ENCODE data around the gene CLBA1. TPM values are rescaled to one million over a fixed set of nuclear protein-coding genes. Genes with fewer than 3 reads are reported as not detected.

CLBA1 gene
- polyA plus RNA-seq, 1 of the 3 experiments (the other 2 are of a cell fraction): 18.5 TPM

DNA sequence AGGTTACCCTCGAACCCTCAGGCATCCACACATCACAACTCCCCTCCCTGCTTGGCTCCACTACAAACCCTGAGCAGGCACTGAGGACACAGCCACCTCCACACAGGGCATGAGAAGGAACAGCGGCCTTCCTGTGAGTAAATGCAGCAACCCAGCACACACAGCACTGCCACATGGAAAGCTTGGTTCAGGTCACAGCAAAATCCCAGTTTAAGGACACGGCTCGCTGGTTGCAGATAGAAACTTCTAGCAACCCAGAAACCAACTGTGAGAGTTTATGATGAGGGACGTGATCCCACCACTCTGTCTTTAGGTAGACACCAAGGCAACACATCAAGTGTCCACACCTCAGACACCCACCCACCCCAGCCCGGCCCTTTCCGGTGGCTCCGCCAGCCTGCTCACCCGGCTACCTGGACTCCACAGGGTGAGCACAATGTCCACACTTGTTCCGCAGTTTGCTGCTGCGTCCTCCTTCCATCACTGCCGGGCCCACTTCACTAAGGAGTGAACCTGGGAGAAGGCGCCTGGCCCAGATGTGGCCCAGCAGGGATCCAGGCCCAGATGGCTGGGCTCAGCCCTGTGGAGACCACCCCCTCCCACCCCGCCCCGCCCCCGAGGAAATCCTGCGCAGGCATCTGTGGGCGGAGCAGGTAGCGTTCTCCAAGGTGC lies 22.1 kb downstream of the CLBA1 start:
- Histone ChIP-seq H3K27ac (ENCODE audit: low read depth in 2 of 2, low read length in 1 of 2) (no peak overlapping the region), H3K4me1 (ENCODE audit: control insufficient read depth in 1 of 2, insufficient read depth in 2 of 2, low read depth in 1 of 2, low read length in 1 of 2) (peaks cover 0 to 19% of the 10 kb centered on the region in 2 experiments; a peak in 1 of 4 replicates), H3K4me3 (ENCODE audit: low read depth in 2 of 2, low read length in 1 of 2) (no peak overlapping the region), H4K20me1 (ENCODE audit: insufficient read depth) (peaks cover 66% of the 10 kb centered on the region), H3K9me2 (no peaks in the 10 kb centered on the region), H3K79me2 (ENCODE audit: insufficient read depth) (peaks cover 92% of the 10 kb centered on the region), H3K27me3 (ENCODE audit: insufficient read depth) (no peaks in the 10 kb centered on the region), H3K9me3 (no peaks in the 10 kb centered on the region), H3K36me3 (replicated peaks in 1 of 2; ENCODE audit: control insufficient read depth in 1 of 2, insufficient read depth in 2 of 2, low read length in 1 of 2) (peaks cover 28 to 37% of the 10 kb centered on the region in 2 experiments), H3K4me2 (no peak overlapping the region), H2AFZ (ENCODE audit: low read depth) (no peak overlapping the region), H3K9ac (no peak overlapping the region), H3F3A (replicated peaks; ENCODE audit: insufficient read depth) (peaks cover 15% of the 10 kb centered on the region)
- WGBS (ENCODE audit: low lambda C conversion rate): 91% methylated on average over 15 of the region's 19 CpGs
- ChIA-PET POLR2A (no interaction called here), CTCF (interaction anchor here (2.7 kb wide), 1 partner anchor 38 kb away, joined by 10 read pairs; no protein-coding TSS in a partner anchor)
- DNase-seq: no peak
- no peak for TF ChIP-seq SMC3 (IDR thresholded peaks at IDR 0.05; ENCODE audit: low read depth, low read length)
- TF ChIP-seq, protein P1, sequence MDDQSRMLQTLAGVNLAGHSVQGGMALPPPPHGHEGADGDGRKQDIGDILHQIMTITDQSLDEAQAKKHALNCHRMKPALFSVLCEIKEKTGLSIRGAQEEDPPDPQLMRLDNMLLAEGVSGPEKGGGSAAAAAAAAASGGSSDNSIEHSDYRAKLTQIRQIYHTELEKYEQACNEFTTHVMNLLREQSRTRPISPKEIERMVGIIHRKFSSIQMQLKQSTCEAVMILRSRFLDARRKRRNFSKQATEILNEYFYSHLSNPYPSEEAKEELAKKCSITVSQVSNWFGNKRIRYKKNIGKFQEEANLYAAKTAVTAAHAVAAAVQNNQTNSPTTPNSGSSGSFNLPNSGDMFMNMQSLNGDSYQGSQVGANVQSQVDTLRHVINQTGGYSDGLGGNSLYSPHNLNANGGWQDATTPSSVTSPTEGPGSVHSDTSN (IDR thresholded peaks at IDR 0.05): no peak
- no peak for TF ChIP-seq TCF12 (IDR thresholded peaks at IDR 0.05)

DNA sequence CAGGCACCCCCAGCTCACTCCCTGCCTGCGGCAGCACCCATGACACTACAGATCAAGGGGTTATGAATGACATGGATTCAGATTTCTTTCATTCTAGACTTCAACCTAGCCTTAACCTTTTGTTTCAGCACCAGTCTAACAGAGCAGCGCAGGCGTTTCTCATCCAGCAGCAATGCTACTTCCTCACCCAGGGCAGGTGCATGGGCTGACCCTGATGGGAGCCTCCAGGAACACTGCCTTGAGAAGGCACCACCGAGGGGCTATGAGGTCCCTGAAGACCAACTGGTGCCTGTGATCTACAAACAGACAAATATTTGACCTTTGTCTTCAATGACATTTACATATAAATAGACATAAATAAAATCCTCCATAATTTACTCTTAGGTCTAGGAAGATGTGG lies 24.5 kb downstream of the CLBA1 start:
- Histone ChIP-seq H3K9ac (no peak overlapping the region), H3F3A (replicated peaks; ENCODE audit: insufficient read depth) (peaks cover 15% of the 10 kb centered on the region), H3K4me2 (no peak overlapping the region), H3K27me3 (ENCODE audit: insufficient read depth) (no peaks in the 10 kb centered on the region), H3K4me3 (ENCODE audit: low read depth in 2 of 2, low read length in 1 of 2) (no peak overlapping the region), H3K79me2 (ENCODE audit: insufficient read depth) (peaks cover 96% of the 10 kb centered on the region), H3K4me1 (ENCODE audit: control insufficient read depth in 1 of 2, insufficient read depth in 2 of 2, low read depth in 1 of 2, low read length in 1 of 2) (peaks cover 23 to 41% of the 10 kb centered on the region in 2 experiments), H2AFZ (ENCODE audit: low read depth) (no peak overlapping the region), H4K20me1 (ENCODE audit: insufficient read depth) (peaks cover 90% of the 10 kb centered on the region), H3K27ac (ENCODE audit: low read depth in 2 of 2, low read length in 1 of 2) (no peak overlapping the region), H3K9me3 (no peaks in the 10 kb centered on the region), H3K9me2 (no peaks in the 10 kb centered on the region), H3K36me3 (replicated peaks in 1 of 2; ENCODE audit: control insufficient read depth in 1 of 2, insufficient read depth in 2 of 2, low read length in 1 of 2) (peaks cover 28 to 37% of the 10 kb centered on the region in 2 experiments)
- no peak for DNase-seq
- ChIA-PET POLR2A (no interaction called here), CTCF (interaction anchor here (1.4 kb wide), 1 partner anchor 114 kb away, joined by 3 read pairs; no protein-coding TSS in a partner anchor)
- WGBS (ENCODE audit: low lambda C conversion rate): 93% methylated on average over 4 of the region's 4 CpGs
- TF ChIP-seq GABPA (IDR thresholded peaks at IDR 0.05; ENCODE audit: low read depth) (no peak), POLR2AphosphoS5 (IDR thresholded peaks at IDR 0.05; ENCODE audit: low read depth, low read length) (no peak), RCOR1 (IDR thresholded peaks at IDR 0.05; ENCODE audit: low read length) (no peak), EZH2phosphoT487 (IDR thresholded peaks at IDR 0.05; ENCODE audit: borderline replicate concordance, low read depth) (no peak), FOXJ3 (CRISPR knock-in tag; IDR thresholded peaks at IDR 0.05) (no peak), ELF1 (IDR thresholded peaks at IDR 0.05) (no peak), TEAD4 (IDR thresholded peaks at IDR 0.05; ENCODE audit: borderline replicate concordance, insufficient read depth) (no peak), EP300 (IDR thresholded peaks at IDR 0.05; ENCODE audit: borderline replicate concordance in 1 of 2, low read depth in 1 of 2, low read length in 1 of 2) (no peak), FOSL2 (IDR thresholded peaks at IDR 0.05; ENCODE audit: borderline replicate concordance, low read depth) (no peak), RAD21 (IDR thresholded peaks at IDR 0.05; ENCODE audit: low read length) (no peak), CHD2 (IDR thresholded peaks at IDR 0.05; ENCODE audit: low read length, partially characterized antibody) (no peak)
- TF ChIP-seq, protein P2, sequence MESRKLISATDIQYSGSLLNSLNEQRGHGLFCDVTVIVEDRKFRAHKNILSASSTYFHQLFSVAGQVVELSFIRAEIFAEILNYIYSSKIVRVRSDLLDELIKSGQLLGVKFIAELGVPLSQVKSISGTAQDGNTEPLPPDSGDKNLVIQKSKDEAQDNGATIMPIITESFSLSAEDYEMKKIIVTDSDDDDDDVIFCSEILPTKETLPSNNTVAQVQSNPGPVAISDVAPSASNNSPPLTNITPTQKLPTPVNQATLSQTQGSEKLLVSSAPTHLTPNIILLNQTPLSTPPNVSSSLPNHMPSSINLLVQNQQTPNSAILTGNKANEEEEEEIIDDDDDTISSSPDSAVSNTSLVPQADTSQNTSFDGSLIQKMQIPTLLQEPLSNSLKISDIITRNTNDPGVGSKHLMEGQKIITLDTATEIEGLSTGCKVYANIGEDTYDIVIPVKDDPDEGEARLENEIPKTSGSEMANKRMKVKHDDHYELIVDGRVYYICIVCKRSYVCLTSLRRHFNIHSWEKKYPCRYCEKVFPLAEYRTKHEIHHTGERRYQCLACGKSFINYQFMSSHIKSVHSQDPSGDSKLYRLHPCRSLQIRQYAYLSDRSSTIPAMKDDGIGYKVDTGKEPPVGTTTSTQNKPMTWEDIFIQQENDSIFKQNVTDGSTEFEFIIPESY (IDR thresholded peaks at IDR 0.05; ENCODE audit: borderline replicate concordance, low read depth): no peak
- TF ChIP-seq, protein P3, sequence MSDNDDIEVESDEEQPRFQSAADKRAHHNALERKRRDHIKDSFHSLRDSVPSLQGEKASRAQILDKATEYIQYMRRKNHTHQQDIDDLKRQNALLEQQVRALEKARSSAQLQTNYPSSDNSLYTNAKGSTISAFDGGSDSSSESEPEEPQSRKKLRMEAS (IDR thresholded peaks at IDR 0.05; ENCODE audit: low read depth): no peak
- TF ChIP-seq, protein P1 (IDR thresholded peaks at IDR 0.05): no peak
- TF ChIP-seq, protein P4, sequence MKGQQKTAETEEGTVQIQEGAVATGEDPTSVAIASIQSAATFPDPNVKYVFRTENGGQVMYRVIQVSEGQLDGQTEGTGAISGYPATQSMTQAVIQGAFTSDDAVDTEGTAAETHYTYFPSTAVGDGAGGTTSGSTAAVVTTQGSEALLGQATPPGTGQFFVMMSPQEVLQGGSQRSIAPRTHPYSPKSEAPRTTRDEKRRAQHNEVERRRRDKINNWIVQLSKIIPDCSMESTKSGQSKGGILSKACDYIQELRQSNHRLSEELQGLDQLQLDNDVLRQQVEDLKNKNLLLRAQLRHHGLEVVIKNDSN (IDR thresholded peaks at IDR 0.05; ENCODE audit: borderline replicate concordance, low read depth): no peak
- TF ChIP-seq, protein P5, sequence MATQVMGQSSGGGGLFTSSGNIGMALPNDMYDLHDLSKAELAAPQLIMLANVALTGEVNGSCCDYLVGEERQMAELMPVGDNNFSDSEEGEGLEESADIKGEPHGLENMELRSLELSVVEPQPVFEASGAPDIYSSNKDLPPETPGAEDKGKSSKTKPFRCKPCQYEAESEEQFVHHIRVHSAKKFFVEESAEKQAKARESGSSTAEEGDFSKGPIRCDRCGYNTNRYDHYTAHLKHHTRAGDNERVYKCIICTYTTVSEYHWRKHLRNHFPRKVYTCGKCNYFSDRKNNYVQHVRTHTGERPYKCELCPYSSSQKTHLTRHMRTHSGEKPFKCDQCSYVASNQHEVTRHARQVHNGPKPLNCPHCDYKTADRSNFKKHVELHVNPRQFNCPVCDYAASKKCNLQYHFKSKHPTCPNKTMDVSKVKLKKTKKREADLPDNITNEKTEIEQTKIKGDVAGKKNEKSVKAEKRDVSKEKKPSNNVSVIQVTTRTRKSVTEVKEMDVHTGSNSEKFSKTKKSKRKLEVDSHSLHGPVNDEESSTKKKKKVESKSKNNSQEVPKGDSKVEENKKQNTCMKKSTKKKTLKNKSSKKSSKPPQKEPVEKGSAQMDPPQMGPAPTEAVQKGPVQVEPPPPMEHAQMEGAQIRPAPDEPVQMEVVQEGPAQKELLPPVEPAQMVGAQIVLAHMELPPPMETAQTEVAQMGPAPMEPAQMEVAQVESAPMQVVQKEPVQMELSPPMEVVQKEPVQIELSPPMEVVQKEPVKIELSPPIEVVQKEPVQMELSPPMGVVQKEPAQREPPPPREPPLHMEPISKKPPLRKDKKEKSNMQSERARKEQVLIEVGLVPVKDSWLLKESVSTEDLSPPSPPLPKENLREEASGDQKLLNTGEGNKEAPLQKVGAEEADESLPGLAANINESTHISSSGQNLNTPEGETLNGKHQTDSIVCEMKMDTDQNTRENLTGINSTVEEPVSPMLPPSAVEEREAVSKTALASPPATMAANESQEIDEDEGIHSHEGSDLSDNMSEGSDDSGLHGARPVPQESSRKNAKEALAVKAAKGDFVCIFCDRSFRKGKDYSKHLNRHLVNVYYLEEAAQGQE (IDR thresholded peaks at IDR 0.05; ENCODE audit: low read depth, low read length): no peak
